GM21367 (cell line): ENCODE measurements around the gene PHF14.

Experiments
- ATAC-seq: cut with Tn5 transposase; IDR thresholded peaks from one replicate; pipeline ENCODE4 v1.9.1; 2021; ENCODE audit not compliant: unreplicated experiment

PHF14 gene

GRCh38 chr7:11206177-11206899 lies 232.7 kb downstream of the PHF14 start:
- ATAC-seq: no peak

DNA sequence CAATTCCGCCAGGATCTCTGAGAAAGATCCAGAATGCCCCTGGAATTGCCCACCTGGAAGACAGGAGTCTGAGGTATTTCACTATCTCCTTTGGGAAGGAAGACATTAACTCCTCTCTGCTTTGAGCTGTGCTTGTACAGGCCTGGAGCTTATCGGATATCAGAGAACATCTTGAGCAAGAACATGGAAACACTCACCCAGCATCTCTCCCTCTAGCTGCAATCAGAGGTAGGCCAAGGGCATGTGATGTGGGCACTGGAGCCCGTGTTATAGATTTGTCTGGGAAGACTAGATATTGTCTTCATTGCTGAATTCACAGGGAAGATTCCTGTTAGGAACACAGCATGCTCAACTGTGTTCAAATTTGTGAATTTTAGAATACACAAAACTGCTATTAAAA lies 233.9 kb downstream of the PHF14 start:
- ATAC-seq: no peak

GRCh38 chr7:11208883-11209465 lies 235.3 kb downstream of the PHF14 start:
- no peak for ATAC-seq

DNA sequence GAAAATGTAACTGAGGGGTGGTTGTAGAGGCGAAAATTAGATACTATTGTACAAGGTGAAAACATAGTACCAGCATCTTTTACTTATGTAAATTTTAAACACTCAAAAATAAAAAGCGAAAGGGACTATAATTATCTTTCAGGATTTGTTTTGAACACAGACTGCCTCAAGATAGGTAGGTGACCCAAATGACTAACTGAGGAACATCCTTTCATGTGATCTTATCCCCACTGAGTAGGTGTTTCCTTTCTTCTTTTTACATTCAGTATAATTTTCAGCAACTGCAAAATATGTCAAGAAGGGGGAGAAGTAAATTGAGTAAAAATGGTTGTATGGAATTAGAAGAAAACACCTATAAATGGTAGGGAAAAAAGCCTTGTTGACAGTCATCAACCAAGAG lies 236.7 kb downstream of the PHF14 start:
- ATAC-seq: no peak

GRCh38 chr7:11212080-11212711 lies 238.5 kb downstream of the PHF14 start:
- peak; percentile 90 for ATAC-seq

GRCh38 chr7:11212816-11213215 lies 239.1 kb downstream of the PHF14 start:
- ATAC-seq: no peak

DNA sequence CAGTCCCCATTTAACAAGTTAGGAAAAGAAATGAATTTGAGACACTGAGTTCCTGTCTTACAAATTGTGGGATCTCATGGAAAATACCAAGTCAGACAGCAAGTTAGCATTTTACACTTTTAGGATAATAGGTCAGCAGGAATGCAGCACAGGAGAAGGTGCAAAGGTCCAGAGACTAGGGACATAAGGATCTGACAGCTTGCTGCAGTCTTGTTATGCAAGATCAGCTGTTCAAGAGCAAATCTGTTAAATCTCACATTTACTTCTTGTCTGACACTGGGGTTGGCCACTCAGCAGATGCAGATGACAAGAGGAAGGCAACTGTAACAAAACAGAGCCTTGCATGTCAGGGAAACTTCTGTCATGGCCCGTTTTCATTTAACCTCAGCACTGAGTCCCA lies 239.6 kb downstream of the PHF14 start:
- no peak for ATAC-seq

- no peak for ATAC-seq
Observed at GRCh38 chr7:11216276-11216675, 242.6 kb downstream of the PHF14 start.

GRCh38 chr7:11217848-11218565 lies 244.3 kb downstream of the PHF14 start:
- ATAC-seq: no peak
